HL-60 (cell line): ENCODE data around the gene JPH3.

Experiments used
- CTCF ChIP-seq: IDR thresholded peaks from one replicate; pipeline ENCODE4 v1.5.1; 2011; ENCODE audit warnings: low read length, control low read depth, inconsistent platforms; ENCODE audit not compliant: insufficient read depth
- GABPA ChIP-seq: IDR thresholded peaks from 2 replicates; pipeline ENCODE4 v1.6.1; 2012; ENCODE audit warnings: low read depth
- POLR2AphosphoS5 ChIP-seq: IDR thresholded peaks from 2 replicates; pipeline ENCODE4 v1.6.1; 2012; ENCODE audit warnings: low read depth
- REST ChIP-seq: IDR thresholded peaks from 2 replicates; pipeline ENCODE4 v1.6.1; 2012; ENCODE audit warnings: low read depth; ENCODE audit not compliant: insufficient replicate concordance

GRCh38 chr16:87607871-87608270, 5.6 kb downstream of the JPH3 start:
- TF ChIP-seq REST (no peak), GABPA (no peak), CTCF (no peak), POLR2AphosphoS5 (no peak)
